ENCODE measurements around the gene MGAT5B.
A peak's percentile ranks its signal among the peaks of the same experiment; 100 is the strongest.

MGAT5B gene

DNA sequence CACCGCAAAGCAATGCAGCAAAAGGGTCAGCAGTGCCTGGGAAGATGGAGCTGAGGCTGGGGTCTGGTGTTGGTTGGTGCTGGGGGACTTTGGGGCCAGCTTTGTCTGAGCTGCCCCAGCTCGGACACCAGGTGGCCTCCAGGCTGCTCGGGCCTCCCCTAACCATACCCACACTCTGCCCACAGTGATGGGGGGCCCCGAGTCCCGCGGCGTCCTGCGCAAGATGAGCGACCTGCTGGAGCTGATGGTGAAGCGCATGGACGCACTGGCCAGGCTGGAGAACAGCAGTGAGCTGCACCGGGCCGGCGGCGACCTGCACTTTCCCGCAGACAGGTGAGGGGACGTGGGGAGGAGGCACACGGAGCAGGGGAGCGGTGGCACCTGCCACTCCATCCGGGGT, 13.8 kb downstream of the MGAT5B start:
- H3K27ac Mint-ChIP-seq, result no peak overlapping the region
- H3K4me1 Mint-ChIP-seq, result no peaks in the 10 kb centered on the region
- peaks cover 44% of the 10 kb centered on the region for H3K27me3 Mint-ChIP-seq (ENCODE audit: low read depth)
- TF ChIP-seq CTCF (IDR thresholded peaks at IDR 0.05; ENCODE audit: unreplicated experiment in 3 of 3), result no peak
- no peaks in the 10 kb centered on the region for H3K9me3 Mint-ChIP-seq
- H3K4me3 Mint-ChIP-seq, result no peak overlapping the region
- no peaks in the 10 kb centered on the region for H3K36me3 Mint-ChIP-seq (ENCODE audit: low read depth)

DNA sequence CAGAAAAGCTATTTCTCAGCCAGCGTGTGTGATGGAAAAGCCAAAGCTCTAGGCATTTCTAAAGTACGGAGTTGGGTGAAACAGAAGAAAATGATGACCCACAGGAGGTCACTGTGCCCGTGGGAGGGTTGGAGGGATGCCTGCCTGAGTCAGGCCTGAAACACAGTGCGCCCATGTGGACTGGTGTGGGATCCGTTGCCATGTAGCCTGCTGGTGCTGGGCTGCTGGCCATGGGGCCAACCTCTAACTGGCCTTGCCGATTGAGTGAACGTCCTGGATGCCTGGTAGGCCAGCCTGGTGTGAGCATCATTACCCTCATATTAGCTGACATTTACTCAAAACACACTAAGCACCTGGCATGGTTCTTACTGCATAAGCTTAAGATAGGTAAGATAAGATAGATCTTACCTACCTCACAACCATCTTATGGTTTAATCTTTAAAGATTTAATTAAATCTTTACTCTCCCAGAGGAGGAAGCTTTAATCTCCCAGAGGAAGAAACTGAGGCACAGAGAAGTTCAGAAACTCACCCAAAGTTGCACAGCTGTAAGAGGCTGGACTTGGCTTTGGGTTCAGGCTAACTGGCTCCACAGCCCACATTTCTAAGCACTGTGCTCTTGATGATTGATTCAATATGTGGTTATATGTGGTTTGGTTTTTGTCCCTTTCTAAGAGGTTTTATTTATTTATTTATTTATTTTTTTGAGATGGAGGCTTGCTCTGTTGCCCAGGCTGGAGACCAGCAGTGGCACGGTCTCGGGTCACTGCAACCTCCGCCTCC, 15.7 kb downstream of the MGAT5B start:
- Mint-ChIP-seq H3K9me3 (no peaks in the 10 kb centered on the region), H3K4me3 (no peak overlapping the region), H3K4me1 (no peaks in the 10 kb centered on the region), H3K36me3 (ENCODE audit: low read depth) (no peaks in the 10 kb centered on the region), H3K27me3 (ENCODE audit: low read depth) (peaks cover 36% of the 10 kb centered on the region), H3K27ac (no peak overlapping the region)
- no peak for TF ChIP-seq CTCF (IDR thresholded peaks at IDR 0.05; ENCODE audit: unreplicated experiment in 3 of 3)

DNA sequence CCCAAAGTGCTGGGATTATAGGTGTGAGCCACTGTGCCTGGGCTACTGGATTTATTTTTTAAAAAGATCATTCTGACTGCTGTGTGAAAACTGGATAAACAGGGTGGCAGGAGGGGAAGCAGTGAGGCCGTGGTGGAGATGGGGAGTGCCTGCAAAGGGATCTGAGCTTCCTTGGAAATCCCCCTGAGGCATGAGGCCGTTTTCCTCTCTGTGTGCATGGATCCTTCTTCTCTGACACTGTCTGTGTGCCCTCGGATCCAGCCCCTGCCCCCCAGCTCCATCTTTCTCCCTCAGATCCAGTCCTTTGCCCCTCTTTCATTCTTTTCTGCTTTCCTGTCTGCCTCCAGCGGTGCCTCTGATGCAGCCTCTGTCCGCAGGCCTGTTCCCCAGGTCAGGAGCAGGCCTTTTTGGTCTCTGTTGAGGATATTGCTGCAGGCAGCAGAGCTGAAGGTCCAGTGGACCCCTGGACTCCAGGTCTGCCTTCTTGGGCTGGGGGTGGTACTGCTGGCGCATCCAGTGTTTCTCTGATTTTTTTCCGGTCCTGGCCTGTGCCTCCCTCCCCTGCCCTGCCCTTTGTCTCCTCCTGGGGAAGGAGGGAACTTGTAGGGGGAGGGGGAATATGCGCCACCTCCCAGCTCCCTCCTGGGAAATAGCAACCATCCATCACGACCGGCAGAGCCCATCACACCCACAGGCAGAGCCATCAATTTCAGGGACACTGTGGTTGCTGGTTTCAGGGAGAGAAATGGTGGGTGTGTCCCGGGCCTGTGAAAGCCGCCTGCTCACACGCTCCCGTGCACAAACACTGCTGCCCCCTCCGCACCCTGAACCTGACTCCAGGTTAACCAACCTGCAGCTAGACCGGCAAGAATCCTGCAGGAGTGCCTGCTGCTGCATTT, 17.0 kb downstream of the MGAT5B start:
- Mint-ChIP-seq H3K27ac (peak overlapping the region in 1 of 3 experiments; percentile 55), H3K4me1 (no peaks in the 10 kb centered on the region), H3K4me3 (no peak overlapping the region), H3K9me3 (no peaks in the 10 kb centered on the region), H3K27me3 (ENCODE audit: low read depth) (peaks cover 27% of the 10 kb centered on the region), H3K36me3 (ENCODE audit: low read depth) (no peaks in the 10 kb centered on the region)
- no peak for TF ChIP-seq CTCF (IDR thresholded peaks at IDR 0.05; ENCODE audit: unreplicated experiment in 3 of 3)

GRCh38 chr17:76885894-76886290, 17.7 kb downstream of the MGAT5B start:
- H3K27ac Mint-ChIP-seq, result no peak overlapping the region
- H3K36me3 Mint-ChIP-seq (ENCODE audit: low read depth), result no peaks in the 10 kb centered on the region
- peaks cover 20% of the 10 kb centered on the region for H3K27me3 Mint-ChIP-seq (ENCODE audit: low read depth)
- H3K4me1 Mint-ChIP-seq, result no peaks in the 10 kb centered on the region
- H3K4me3 Mint-ChIP-seq, result no peak overlapping the region
- TF ChIP-seq CTCF (IDR thresholded peaks at IDR 0.05; ENCODE audit: unreplicated experiment in 3 of 3), result no peak
- H3K9me3 Mint-ChIP-seq, result no peaks in the 10 kb centered on the region

DNA sequence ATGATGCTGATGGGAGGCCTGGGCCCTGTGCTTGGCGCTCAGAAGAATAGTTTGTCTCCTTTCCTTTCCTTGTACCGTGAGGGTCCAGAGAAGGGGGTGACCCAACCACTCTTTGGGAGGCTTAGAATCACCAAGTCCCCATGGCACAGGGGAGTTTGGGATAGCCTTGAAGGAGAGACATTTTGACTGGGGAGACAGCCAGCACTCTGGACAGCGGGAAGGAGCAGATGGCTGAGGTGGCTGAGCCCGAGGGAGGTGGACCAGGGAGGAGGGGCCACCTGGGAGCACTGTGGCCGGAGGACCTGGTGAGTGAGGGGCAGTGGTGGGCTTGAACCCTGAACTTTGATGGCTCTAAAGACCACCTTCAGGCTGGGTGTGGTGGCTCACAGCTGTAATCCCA, 18.2 kb downstream of the MGAT5B start:
- H3K27me3 Mint-ChIP-seq (ENCODE audit: low read depth), result peaks cover 15% of the 10 kb centered on the region
- H3K9me3 Mint-ChIP-seq, result no peaks in the 10 kb centered on the region
- H3K36me3 Mint-ChIP-seq (ENCODE audit: low read depth), result no peaks in the 10 kb centered on the region
- TF ChIP-seq CTCF (IDR thresholded peaks at IDR 0.05; ENCODE audit: unreplicated experiment in 3 of 3), result no peak
- H3K27ac Mint-ChIP-seq, result no peak overlapping the region
- H3K4me1 Mint-ChIP-seq, result no peaks in the 10 kb centered on the region
- no peak overlapping the region for H3K4me3 Mint-ChIP-seq

Data from nephron (organoid).